Calu3 (cell line): ENCODE data around the gene CUL3. TPM values are rescaled to one million over a fixed set of nuclear protein-coding genes. Genes with fewer than 3 reads are reported as not detected.

Source experiments
- BruUV-seq: library from RNA; stranded (reverse); fragments of 400-500 nt; replicated peaks from 2 replicates; lab custom pipeline; 2021; lab: Mats Ljungman, UMichigan
- CTCF ChIA-PET: fragments of 300-600 bp; sonication (Branson Sonifier 250); formaldehyde crosslinking; loops from one replicate; lab custom pipeline; 2022; ENCODE audit warnings: antibody characterized with exemption; lab: Charles Lee
- DNase-seq: peaks from one replicate; pipeline ENCODE4 v3.0.0; 2022
- H3K27ac Mint-ChIP-seq: one replicate; pipeline ENCODE4 v1.8.0; 2022; ENCODE audit warnings: mixed read lengths; ENCODE audit not compliant: unreplicated experiment
- H3K27me3 Mint-ChIP-seq: one replicate; pipeline ENCODE4 v1.8.0; 2022; ENCODE audit warnings: mixed read lengths; ENCODE audit not compliant: unreplicated experiment
- H3K36me3 Mint-ChIP-seq: one replicate; pipeline ENCODE4 v1.8.0; 2022; ENCODE audit warnings: mild to moderate bottlenecking, moderate library complexity, mixed read lengths; ENCODE audit not compliant: insufficient read depth, unreplicated experiment
- H3K4me1 Mint-ChIP-seq: one replicate; pipeline ENCODE4 v1.8.0; 2022; ENCODE audit warnings: mild to moderate bottlenecking, low read depth, mixed read lengths; ENCODE audit not compliant: unreplicated experiment
- H3K4me3 Mint-ChIP-seq: one replicate; pipeline ENCODE4 v1.8.0; 2022; ENCODE audit warnings: mild to moderate bottlenecking, low read depth, moderate library complexity, mixed read lengths; ENCODE audit not compliant: unreplicated experiment
- H3K9me3 Mint-ChIP-seq: one replicate; pipeline ENCODE4 v1.8.0; 2022; ENCODE audit warnings: low read depth, mixed read lengths; ENCODE audit not compliant: unreplicated experiment
- intact Hi-C: fragments of 100-400 bp; cut with micrococcal nuclease; formaldehyde crosslinking; loops from one replicate; pipeline ENCODE4 v1.10.0; 2022; ENCODE audit not compliant: unreplicated experiment
- total RNA-seq: library from RNA; stranded (reverse); gene quantifications from 2 replicates; pipeline ENCODE4 v1.2.3, GENCODE V29; 2022
- TF ChIP-seq, protein P1 (sequence below): fragments of 200-600 bp; IDR thresholded peaks from one replicate; pipeline ENCODE4 v1.8.0; 2022; ENCODE audit warnings: antibody characterized with exemption; ENCODE audit not compliant: unreplicated experiment

Gene CUL3
- total RNA-seq, 1 experiment from 2014 or later, result 89.3 TPM

DNA sequence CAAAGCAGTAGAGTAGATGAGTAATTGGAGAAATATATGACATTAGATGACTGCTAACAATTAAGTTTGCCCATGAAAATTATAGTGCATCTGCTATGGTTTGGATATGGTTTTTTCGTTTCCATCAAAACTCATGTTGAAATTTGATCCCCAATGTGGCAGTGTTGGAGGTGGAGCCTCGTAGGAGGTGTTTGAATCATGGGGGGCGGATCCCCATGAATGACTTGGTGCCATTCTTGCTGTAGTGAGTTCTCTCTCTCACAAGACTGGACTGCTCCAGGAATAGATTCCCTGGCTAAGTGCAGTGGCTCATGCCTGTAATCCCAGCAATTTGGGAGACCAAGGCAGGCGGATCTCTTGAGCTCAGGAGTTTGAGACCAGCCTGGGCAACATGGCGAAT lies 9.7 kb upstream of the CUL3 start:
- no peaks in the 10 kb centered on the region for H3K36me3 Mint-ChIP-seq
- intact Hi-C loops, result no loop called here
- CTCF ChIA-PET, result interaction anchor here (0.6 kb wide), 1 partner anchor 253 kb away, joined by 3 read pairs; no protein-coding TSS in a partner anchor
- H3K4me1 Mint-ChIP-seq, result no peaks in the 10 kb centered on the region
- TF ChIP-seq, protein P1, sequence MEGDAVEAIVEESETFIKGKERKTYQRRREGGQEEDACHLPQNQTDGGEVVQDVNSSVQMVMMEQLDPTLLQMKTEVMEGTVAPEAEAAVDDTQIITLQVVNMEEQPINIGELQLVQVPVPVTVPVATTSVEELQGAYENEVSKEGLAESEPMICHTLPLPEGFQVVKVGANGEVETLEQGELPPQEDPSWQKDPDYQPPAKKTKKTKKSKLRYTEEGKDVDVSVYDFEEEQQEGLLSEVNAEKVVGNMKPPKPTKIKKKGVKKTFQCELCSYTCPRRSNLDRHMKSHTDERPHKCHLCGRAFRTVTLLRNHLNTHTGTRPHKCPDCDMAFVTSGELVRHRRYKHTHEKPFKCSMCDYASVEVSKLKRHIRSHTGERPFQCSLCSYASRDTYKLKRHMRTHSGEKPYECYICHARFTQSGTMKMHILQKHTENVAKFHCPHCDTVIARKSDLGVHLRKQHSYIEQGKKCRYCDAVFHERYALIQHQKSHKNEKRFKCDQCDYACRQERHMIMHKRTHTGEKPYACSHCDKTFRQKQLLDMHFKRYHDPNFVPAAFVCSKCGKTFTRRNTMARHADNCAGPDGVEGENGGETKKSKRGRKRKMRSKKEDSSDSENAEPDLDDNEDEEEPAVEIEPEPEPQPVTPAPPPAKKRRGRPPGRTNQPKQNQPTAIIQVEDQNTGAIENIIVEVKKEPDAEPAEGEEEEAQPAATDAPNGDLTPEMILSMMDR, result no peak
- no peaks in the 10 kb centered on the region for H3K9me3 Mint-ChIP-seq
- H3K27ac Mint-ChIP-seq, result no peak overlapping the region
- BruUV-seq, result no TSS peak
- DNase-seq, result no peak
- H3K27me3 Mint-ChIP-seq, result no peaks in the 10 kb centered on the region
- H3K4me3 Mint-ChIP-seq, result no peak overlapping the region

DNA sequence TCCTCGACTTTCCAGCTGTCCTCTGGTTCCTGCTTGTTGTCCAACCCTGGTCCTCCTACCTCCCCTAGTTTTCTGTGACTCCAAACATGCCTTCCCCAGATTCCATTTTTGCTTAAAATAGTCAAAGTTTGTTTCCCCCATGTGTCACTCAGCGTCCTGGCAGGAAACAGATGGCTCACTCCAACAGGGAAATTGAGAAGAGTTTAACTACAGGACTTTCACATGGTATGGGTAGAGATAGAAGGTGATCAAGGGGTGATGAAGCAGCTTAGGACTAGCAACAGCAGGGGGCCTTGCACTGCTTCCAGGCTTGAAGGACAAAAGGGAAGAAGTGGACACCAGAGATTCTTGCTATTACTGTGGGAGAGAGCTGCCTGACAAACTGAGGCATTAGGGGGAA lies 6.1 kb upstream of the CUL3 start:
- Mint-ChIP-seq H3K9me3 (no peaks in the 10 kb centered on the region), H3K27me3 (no peaks in the 10 kb centered on the region), H3K4me3 (no peak overlapping the region), H3K36me3 (peaks cover 3% of the 10 kb centered on the region), H3K27ac (no peak overlapping the region), H3K4me1 (no peaks in the 10 kb centered on the region)
- CTCF ChIA-PET, result no interaction called here
- no TSS peak for BruUV-seq
- TF ChIP-seq, protein P1, result no peak
- DNase-seq, result no peak
- intact Hi-C loops, result no loop called here

DNA sequence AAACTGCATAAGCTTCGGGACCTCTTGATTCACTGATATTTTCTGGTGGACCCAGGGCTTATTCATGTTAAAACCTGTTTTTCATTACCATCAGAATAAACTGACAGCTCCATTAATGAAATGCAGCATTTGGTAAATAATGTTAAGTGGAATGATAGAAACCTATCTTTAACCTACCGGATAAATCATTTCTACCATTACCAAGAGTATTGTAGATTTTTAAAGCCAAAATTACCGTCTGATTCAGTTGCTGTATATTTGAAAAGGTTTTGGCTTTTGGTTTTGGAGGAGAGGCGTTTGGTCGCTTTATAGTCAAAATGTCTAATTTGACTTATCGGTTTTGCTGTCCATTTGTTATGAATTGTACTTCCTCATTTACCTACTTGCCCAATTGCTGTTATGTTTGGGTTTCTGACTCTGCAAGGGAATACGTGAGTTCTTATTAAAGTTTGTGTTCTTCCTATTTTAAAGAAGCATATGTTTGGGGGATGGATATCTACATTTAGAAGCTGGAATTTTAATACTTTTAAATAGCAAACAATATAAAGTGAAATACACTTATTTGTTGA lies 1.0 kb upstream of the CUL3 start:
- H3K36me3 Mint-ChIP-seq, result peaks cover 38% of the 10 kb centered on the region
- no peaks in the 10 kb centered on the region for H3K9me3 Mint-ChIP-seq
- TSS peak; percentile 78 for BruUV-seq
- H3K27me3 Mint-ChIP-seq, result no peaks in the 10 kb centered on the region
- no peak for DNase-seq
- H3K27ac Mint-ChIP-seq, result peak overlapping the region; percentile 95
- TF ChIP-seq, protein P1, result no peak
- peaks cover 7% of the 10 kb centered on the region for H3K4me1 Mint-ChIP-seq
- peak overlapping the region; percentile 91 for H3K4me3 Mint-ChIP-seq
- intact Hi-C loops, result no loop called here
- CTCF ChIA-PET, result interaction anchor here (0.6 to 1.9 kb wide), 8 partner anchors 14 to 1729 kb away, joined by 3 to 7 read pairs (median 4); no protein-coding TSS in a partner anchor

DNA sequence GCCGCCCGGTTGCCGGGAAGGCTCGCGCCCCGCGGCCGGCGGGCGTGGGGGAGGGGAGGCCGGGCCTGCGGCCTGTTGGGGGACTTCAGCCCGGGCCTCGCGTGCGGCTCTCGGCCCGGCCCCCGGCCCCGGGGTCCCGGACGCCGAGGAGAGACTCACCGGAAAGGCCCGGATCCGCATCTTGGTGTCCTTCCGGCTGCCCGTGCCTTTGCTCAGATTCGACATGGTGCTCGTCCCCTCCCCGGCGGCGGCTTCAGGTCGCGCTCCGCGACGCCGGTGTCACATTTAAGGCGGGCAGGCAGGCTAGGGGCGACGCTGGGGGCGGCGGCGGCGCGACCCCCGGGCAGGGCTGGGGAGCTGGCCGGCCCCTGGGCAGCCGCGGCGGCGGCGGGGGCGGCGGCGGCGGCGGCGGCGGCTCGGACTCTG lies 365 bp downstream of the CUL3 start:
- intact Hi-C loops, result no loop called here
- Mint-ChIP-seq H3K27me3 (no peaks in the 10 kb centered on the region), H3K27ac (peak overlapping the region; percentile 95), H3K36me3 (peaks cover 38% of the 10 kb centered on the region), H3K4me3 (peak overlapping the region; percentile 91), H3K4me1 (peaks cover 16% of the 10 kb centered on the region), H3K9me3 (no peaks in the 10 kb centered on the region)
- TF ChIP-seq, protein P1, result no peak
- BruUV-seq, result no TSS peak
- peak; percentile 40 for DNase-seq
- CTCF ChIA-PET, result interaction anchor here (0.6 to 1.2 kb wide), 3 partner anchors 40 to 272 kb away, joined by 3 to 4 read pairs (median 3); no protein-coding TSS in a partner anchor
